ENCODE measurements around the gene MAP2K2. TPM values are rescaled to one million over a fixed set of nuclear protein-coding genes. Genes with fewer than 3 reads are reported as not detected.

MAP2K2 gene
- total RNA-seq, 2 donors from 2014 or later = 170 to 206 TPM

DNA sequence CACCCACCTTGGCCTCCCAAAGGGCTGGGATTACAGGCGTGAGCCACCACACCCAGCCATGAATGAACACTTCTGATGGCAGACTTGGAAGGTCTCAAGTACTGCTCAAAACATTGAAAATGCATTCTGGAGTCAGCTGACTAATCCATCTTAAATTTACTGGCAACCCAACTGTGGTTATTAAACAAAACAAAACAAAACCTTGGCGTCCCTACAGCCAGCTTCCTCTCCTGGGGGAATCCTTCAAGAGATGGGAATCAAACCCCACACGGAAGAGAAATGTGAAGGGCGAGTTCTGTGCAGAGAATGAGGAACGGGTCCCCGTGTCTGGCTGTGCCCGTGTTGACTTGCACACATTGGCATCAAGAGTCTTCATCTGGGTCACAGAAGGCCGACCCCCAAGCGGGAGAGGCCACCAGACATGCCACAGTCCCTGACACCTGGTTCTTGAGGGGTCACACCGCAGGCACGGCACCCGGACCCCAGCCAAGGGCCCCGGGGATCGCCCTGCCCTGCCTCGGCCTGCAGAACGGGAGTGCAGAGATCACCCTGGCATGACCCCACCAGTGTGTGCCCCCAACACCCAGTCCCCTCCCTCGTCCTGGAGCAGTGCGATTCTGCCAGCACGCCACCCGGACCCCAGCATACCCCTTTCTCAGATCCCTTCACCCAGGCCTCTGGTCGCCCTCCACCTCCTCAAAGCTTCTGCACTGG, 3.2 kb downstream of the MAP2K2 start:
- no peak overlapping the region for H3K4me3 Mint-ChIP-seq

DNA sequence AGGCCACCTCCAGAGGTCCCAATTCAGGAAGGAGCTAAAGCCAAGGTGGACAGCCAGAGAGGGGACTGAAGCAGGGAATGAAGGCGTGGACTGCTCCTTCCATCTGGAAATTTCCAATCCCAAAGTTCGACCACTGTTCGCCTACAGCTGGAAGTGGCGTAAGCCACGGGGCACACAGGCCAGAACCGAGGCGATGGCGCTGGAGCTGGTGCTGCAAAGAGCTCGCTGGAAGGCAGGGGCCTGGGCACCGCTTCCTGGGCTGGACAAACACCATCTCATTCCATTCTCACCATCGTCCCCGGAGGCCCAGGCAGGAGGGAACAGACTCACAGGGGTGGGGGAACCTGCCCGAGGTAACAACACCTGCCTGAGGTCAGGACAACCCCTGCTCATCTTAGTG, 4.2 kb downstream of the MAP2K2 start:
- ATAC-seq = no peak
- Mint-ChIP-seq H3K9me3 (no peaks in the 10 kb centered on the region), H3K27me3 (no peaks in the 10 kb centered on the region), H3K4me3 (no peak overlapping the region), H3K4me1 (ENCODE audit: low read depth in 2 of 2) (peaks cover 28 to 39% of the 10 kb centered on the region in 2 donors), H3K36me3 (no peaks in the 10 kb centered on the region), H3K27ac (peak overlapping the region; percentile 25 to 40)
- DNase-seq (ENCODE audit: low spot score) = no peak

More for the DNA sequence above, 3.2 kb downstream of the MAP2K2 start:
- Mint-ChIP-seq H3K4me1 (ENCODE audit: low read depth in 2 of 2) (peaks cover 19 to 32% of the 10 kb centered on the region in 2 donors), H3K9me3 (no peaks in the 10 kb centered on the region), H3K27ac (peak overlapping the region; percentile 12 to 15), H3K36me3 (no peaks in the 10 kb centered on the region), H3K27me3 (no peaks in the 10 kb centered on the region)
- ATAC-seq = no peak
- DNase-seq (ENCODE audit: low spot score) = no peak

DNA sequence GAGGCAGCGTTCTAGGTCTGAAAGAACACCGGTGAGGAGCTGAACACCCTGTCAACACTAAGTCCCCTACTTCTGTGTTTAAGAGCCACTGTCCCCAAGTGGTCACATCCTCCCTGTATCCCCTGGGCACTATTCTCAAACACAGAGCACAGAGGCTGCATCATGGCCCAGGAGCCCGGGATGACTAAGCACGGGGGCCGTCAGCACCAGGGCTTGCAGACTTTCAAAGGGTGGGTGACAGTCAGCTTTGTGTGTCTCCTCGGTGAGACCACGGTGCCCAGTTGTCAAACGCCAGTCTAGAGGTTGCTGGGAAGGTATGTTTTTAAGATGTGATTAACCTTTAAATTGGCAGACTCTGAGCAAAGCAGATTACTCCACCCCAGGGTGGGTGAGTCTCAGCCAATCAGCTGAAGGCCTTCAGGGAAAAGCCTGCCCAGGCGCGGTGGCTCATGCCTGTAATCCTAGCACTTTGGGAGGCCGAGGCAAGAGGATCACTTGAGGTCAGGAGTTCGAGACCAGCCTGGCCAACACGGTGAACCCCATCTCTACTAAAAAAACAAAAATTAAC, 8.0 kb downstream of the MAP2K2 start:
- no peaks in the 10 kb centered on the region for H3K36me3 Mint-ChIP-seq

DNA sequence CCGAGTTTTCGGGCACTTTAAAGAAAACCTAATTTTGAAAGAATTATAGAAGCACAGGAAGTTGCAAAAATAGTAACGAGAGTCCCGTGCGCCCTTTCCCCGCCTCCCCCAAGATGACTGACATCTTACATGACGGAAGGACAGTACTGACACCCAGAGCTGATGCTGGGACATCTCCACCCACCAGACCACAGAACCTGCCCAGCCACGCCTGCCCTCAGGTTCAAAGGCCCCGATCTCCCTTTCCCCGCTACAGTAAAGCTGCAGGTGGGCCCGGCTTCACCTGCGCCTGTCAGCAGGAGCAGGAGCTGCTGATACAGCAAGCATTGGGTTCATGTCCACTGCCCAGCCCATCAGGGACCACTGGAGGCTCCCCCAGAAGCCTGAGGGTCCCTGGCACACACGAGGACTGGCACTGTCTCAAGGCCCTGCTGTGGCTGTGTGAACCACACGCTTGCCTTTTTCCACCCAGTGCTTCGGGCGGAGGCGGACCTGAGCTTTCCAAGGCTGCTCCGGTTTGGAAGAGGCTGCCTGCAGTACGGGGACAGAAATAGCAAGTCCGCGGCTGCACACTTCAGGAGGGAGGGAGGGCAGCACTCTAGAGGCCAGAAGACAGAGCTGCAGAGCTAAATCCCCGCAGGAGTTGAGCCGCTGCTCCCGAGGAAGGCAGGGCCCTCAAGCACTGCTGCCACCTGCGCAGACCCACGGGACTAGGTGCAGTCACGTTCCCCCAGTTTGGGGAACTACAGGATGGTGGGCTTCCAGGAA, 8.7 kb downstream of the MAP2K2 start:
- Mint-ChIP-seq H3K27ac (peak overlapping the region; percentile 70 to 84), H3K4me3 (peak overlapping the region; percentile 50), H3K4me1 (ENCODE audit: low read depth in 2 of 2) (peaks cover 30 to 33% of the 10 kb centered on the region in 2 donors), H3K9me3 (no peaks in the 10 kb centered on the region), H3K27me3 (no peaks in the 10 kb centered on the region), H3K36me3 (no peaks in the 10 kb centered on the region)
- DNase-seq (ENCODE audit: low spot score) (peak; percentile 83), ATAC-seq (peak; percentile 96)

More for the DNA sequence above, 8.0 kb downstream of the MAP2K2 start:
- DNase-seq (ENCODE audit: low spot score) = no peak
- Mint-ChIP-seq H3K9me3 (no peaks in the 10 kb centered on the region), H3K27ac (peak overlapping the region; percentile 70 to 84), H3K4me3 (no peak overlapping the region), H3K27me3 (no peaks in the 10 kb centered on the region), H3K4me1 (ENCODE audit: low read depth in 2 of 2) (peaks cover 24 to 31% of the 10 kb centered on the region in 2 donors)
- peak in 1 of 2 donors; percentile 57 for ATAC-seq

DNA sequence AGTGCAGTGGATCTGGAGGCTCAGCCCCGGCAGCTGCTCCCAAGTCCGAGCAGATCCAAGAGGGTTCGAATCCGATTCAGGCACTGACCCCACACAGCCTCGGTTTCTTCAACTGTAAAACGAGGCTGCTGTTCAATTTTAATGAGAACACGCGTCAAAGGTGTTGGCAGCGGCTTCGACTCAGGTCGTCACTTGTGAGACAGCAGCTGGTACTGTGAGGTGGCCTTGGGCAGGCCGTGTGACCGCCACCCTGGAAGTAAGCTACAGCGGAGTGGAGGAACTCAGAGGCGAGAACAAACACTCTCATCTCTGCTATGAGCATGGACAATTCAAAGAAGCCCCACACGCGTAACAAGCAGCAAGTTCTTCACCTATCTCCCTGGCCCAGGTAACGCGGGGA, 9.7 kb downstream of the MAP2K2 start:
- DNase-seq (ENCODE audit: low spot score) (no peak), ATAC-seq (no peak)
- Mint-ChIP-seq H3K27me3 (no peaks in the 10 kb centered on the region), H3K4me1 (ENCODE audit: low read depth in 2 of 2) (peaks cover 35 to 39% of the 10 kb centered on the region in 2 donors), H3K9me3 (no peaks in the 10 kb centered on the region), H3K27ac (peak overlapping the region in 1 of 2 donors; percentile 84), H3K36me3 (no peaks in the 10 kb centered on the region), H3K4me3 (no peak overlapping the region)

DNA sequence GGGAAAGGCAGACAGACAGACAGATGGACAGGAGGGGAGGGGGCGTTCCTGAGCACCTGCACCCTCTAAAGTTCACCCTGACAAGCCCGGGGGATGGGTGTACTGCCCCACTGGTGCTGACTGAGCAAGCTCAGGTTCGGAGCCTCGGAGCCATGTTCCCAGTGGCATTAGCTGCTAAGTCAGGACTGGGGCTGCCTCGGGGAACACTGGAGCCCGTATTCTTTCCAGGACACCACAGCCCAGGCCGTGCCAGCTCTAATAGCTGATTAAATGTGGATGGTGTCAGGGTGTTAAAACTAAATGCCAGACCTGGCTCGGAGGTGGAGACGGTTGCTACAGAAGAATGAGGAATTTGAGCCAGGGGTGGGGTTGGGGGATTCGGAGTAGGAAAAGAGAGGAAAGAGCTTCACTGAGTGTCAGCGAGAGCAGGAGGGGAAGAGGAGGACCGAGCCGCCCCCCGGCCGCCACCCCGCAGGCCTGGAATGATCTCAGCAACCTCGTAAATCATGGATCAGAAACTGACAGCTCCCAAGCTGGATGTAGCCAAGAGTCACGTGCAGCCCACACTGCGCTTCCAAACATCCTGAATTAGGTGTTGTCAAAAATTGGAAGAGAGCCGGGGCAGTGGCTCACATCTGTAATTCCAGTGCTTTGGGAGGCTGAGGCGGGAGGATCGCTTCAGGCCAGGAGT, 10.4 kb downstream of the MAP2K2 start:
- no peak for ATAC-seq
- H3K4me1 Mint-ChIP-seq (ENCODE audit: low read depth in 2 of 2) = peaks cover 42 to 45% of the 10 kb centered on the region in 2 donors
- no peaks in the 10 kb centered on the region for H3K36me3 Mint-ChIP-seq
- no peaks in the 10 kb centered on the region for H3K9me3 Mint-ChIP-seq
- no peak for DNase-seq (ENCODE audit: low spot score)
- H3K4me3 Mint-ChIP-seq = no peak overlapping the region
- peak overlapping the region; percentile 28 to 64 for H3K27ac Mint-ChIP-seq
- H3K27me3 Mint-ChIP-seq = no peaks in the 10 kb centered on the region

DNA sequence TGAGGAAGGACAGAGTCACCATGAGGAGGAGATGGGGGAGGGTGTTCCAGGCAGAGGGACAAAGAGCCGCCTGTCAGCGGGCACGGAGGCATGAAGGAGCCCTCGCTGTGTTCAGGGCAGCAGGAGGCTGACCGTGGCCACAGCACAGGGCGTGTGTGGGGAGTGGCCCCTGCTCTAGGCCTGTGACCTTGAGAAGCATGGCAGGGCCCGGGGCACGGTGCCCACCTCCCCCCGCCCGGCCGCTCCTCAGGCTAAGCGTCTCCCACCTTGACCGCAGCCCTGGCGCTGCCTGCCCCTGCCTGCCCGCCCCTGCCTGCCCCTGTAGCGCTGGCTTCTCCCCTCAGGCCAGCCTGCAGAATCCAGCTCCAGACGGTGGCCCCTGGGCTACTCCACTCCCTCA, 11.6 kb downstream of the MAP2K2 start:
- Mint-ChIP-seq H3K36me3 (no peaks in the 10 kb centered on the region), H3K9me3 (no peaks in the 10 kb centered on the region), H3K4me3 (no peak overlapping the region), H3K4me1 (ENCODE audit: low read depth in 2 of 2) (peaks cover 50 to 53% of the 10 kb centered on the region in 2 donors), H3K27me3 (no peaks in the 10 kb centered on the region), H3K27ac (peak overlapping the region in 1 of 2 donors; percentile 57)
- no peak for ATAC-seq
- DNase-seq (ENCODE audit: low spot score) = no peak

DNA sequence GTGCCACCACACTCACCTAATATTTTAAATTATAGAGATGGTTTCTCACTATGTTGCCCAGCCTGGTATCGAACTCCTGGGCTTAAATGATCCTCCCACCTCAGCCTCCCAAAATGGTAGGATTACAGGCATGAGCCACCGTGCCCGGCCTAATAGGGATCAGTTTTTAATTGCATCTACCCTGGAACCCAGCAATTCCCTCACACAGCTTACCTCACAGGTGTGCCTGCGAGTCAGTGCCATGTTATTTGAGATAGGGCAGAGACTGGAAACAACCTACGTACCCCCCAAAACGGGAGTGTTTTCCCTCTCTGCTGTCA, 14.3 kb downstream of the MAP2K2 start:
- DNase-seq (ENCODE audit: low spot score) = no peak
- Mint-ChIP-seq H3K9me3 (no peaks in the 10 kb centered on the region), H3K4me1 (ENCODE audit: low read depth in 2 of 2) (peaks cover 57 to 60% of the 10 kb centered on the region in 2 donors), H3K4me3 (peak overlapping the region; percentile 63), H3K36me3 (no peaks in the 10 kb centered on the region), H3K27ac (peak overlapping the region; percentile 92 to 98), H3K27me3 (no peaks in the 10 kb centered on the region)
- ATAC-seq = no peak

DNA sequence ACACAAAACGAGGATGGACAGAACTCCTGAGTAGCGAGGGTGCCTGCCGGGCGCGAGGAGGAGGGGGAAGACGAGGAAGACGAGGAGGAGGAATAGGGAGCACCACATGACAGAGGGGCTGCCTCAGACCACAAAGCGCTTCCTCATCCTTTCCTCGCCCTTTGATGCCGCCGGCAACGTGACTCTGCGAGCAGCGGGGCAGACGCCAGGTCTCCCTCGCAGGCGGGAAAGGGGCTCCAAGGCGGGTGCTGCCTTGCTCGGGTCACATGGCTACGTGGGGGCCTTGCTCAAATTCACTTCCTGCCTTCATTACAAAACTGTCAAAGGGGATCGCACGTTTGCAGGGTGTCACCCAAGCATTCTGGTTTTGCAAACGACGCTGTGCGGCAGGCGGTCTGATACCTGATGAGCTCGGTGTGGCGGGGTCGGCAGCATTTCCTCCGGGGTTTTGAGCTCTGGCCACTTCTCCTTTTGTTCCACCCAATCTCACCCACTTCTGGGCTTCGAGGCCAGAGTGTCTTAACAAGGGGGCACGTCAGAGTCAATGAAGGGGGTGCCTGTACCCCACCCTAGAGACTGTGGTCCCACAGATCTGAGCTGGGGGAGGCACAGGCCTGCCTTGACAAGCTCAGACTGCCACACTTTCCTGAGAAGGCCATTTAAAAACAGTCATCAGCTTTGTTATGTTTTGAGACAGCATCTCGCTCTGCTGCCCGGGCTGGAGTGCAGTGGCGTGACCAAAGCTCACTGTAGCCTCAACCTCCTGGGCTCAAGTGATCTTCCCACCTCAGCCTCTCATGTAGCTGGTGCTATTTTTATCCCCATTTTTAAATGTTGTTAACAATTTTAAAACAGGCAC, 14.9 kb downstream of the MAP2K2 start:
- Mint-ChIP-seq H3K4me3 (peak overlapping the region; percentile 63), H3K4me1 (ENCODE audit: low read depth in 2 of 2) (peaks cover 63 to 65% of the 10 kb centered on the region in 2 donors), H3K27me3 (no peaks in the 10 kb centered on the region), H3K36me3 (no peaks in the 10 kb centered on the region), H3K27ac (peak overlapping the region; percentile 92 to 98), H3K9me3 (no peaks in the 10 kb centered on the region)
- DNase-seq (ENCODE audit: low spot score) (peak; percentile 89), ATAC-seq (peak; percentile 81 to 88)

DNA sequence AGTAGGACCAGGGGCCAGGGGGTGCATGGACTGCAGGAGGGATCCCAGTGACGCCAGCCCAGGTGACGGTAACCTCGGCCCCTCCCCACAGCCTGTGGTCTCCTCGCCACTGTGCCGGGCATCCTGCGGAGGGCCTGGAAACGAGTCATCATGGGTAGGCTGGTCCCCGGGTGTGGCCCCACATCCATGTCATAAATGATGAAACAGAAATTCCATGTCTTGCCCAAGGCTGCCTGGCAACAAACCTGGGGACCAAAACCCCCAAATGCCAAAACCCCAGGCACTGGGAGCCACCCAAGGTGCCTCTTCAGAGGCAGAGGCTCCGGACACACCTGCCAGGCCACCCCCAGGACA, 20.9 kb downstream of the MAP2K2 start:
- H3K27ac Mint-ChIP-seq = peak overlapping the region in 1 of 2 donors; percentile 77
- H3K4me1 Mint-ChIP-seq (ENCODE audit: low read depth in 2 of 2) = peaks cover 31 to 32% of the 10 kb centered on the region in 2 donors
- no peak for DNase-seq (ENCODE audit: low spot score)
- H3K36me3 Mint-ChIP-seq = no peaks in the 10 kb centered on the region
- no peak overlapping the region for H3K4me3 Mint-ChIP-seq
- H3K27me3 Mint-ChIP-seq = no peaks in the 10 kb centered on the region
- ATAC-seq = no peak
- no peaks in the 10 kb centered on the region for H3K9me3 Mint-ChIP-seq

DNA sequence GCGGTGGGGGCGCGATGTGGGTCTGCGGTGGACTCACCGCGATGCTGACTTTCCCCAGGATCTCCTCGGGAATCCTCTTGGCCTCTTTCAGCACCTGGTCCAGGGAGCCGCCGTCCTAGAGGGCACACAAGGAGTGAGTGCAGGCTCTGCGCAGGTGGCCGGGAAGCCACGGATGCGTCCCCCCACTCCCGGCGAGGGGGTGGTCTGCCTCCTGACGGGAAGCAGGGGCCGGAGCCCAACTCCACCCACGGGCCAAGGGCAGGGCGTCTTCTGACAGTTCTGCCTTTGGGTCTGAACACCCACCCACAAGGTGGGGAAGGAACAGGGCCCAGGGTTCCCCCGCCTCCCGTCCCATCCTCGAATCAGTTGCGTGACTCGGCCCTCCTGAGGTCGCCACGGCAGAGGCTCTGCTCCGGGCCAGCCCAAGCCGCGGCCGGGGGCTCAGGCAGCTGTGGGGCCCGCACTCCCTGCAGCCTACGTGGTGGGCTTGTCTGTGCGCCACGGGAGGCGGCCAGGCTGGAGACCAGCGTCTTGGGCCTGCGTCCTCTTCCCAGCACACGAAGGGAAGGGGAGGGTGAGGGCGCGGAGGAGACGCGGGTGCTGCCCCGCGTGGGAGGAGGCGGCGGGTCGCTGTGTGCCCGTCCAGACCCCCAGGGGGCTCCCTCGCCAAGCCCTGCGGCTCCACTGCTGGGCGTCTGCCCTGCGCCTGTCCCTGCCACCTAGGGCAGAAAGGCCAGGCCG, 21.4 kb downstream of the MAP2K2 start:
- no peaks in the 10 kb centered on the region for H3K27me3 Mint-ChIP-seq
- DNase-seq (ENCODE audit: low spot score) (no peak), ATAC-seq (no peak)
- H3K4me1 Mint-ChIP-seq (ENCODE audit: low read depth in 2 of 2) = peaks cover 27 to 28% of the 10 kb centered on the region in 2 donors
- H3K9me3 Mint-ChIP-seq = no peaks in the 10 kb centered on the region
- no peak overlapping the region for H3K4me3 Mint-ChIP-seq
- no peaks in the 10 kb centered on the region for H3K36me3 Mint-ChIP-seq
- H3K27ac Mint-ChIP-seq = no peak overlapping the region

DNA sequence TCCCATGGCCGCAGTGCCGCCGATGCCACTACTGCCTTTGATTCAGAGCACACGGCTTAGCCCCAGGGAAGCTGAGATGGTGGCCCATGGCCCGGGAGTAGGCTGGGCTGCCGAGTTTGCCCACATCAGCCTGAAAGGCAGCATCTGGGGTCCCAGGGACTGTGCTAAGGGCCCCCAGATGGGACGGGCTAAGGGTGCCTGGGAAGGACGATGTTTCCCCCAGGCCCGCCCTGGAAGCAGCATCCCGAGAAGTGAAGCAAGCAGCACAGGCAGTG, 22.5 kb downstream of the MAP2K2 start:
- peaks cover 19 to 23% of the 10 kb centered on the region in 2 donors for H3K4me1 Mint-ChIP-seq (ENCODE audit: low read depth in 2 of 2)
- H3K9me3 Mint-ChIP-seq = no peaks in the 10 kb centered on the region
- H3K36me3 Mint-ChIP-seq = no peaks in the 10 kb centered on the region
- H3K4me3 Mint-ChIP-seq = no peak overlapping the region
- no peak for DNase-seq (ENCODE audit: low spot score)
- ATAC-seq = no peak
- no peak overlapping the region for H3K27ac Mint-ChIP-seq
- no peaks in the 10 kb centered on the region for H3K27me3 Mint-ChIP-seq

All from natural killer cell treated with Interleukin-12 subunit alpha and Interleukin-12 subunit beta and Interleukin-15 and Interleukin-18, amount 100 ng/mL, for 72 hours (primary cell).